ENCODE results near the gene AP1G2. TPM values are rescaled to one million over a fixed set of nuclear protein-coding genes. Genes with fewer than 3 reads are reported as not detected.
"Not testable (repeated sequence)": the region's sequence is repeated elsewhere in the genome, so short reads cannot be mapped to it uniquely, and the experiment has no call there.

Gene AP1G2
- total and polyA plus RNA-seq, 2 of the 13 experiments (the other 11 are each of a cell fraction or from before 2014, with no cell fraction given) = 96.9 to 611 TPM

DNA sequence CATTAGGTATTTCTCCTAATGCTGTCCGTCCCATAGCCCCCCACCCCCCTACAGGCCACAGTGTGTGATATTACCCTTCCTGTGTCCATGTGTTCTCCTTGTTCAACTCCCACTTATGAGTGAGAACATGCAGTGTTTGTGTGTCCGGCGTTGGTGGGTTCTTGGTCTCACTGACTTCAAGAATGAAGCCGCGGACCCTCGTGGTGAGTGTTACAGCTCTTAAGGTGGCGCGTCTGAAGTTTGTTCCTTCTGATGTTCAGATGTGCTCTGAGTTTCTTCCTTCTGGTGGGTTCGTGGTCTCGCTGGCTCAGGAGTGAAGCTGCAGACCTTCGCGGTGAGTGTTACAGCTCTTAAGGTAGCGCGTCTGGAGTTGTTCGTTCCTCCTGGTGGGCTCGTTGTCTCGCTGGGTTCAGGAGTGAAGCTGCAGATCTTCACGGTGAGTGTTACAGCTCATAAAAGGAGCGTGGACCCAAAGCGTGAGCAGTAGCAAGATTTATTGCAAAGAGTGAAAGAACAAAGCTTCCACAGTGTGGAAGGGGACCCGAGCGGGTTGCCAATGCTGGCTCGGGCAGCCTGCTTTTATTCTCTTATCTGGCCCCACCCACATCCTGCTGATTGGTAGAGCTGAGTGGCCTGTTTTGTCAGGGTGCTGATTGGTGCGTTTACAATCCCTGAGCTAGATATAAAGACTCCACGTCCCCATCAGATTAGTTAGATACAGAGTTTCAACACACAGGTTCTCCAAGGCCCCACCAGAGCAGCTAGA, 16.4 kb upstream of the AP1G2 start (continued):
- TF ChIP-seq, protein P1, sequence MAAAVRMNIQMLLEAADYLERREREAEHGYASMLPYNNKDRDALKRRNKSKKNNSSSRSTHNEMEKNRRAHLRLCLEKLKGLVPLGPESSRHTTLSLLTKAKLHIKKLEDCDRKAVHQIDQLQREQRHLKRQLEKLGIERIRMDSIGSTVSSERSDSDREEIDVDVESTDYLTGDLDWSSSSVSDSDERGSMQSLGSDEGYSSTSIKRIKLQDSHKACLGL (CRISPR knock-in tag; IDR thresholded peaks at IDR 0.05) = 0 out of 2 replicates have a peak, but pooled peaks have one; percentile 23
- TF ChIP-seq, protein P2, sequence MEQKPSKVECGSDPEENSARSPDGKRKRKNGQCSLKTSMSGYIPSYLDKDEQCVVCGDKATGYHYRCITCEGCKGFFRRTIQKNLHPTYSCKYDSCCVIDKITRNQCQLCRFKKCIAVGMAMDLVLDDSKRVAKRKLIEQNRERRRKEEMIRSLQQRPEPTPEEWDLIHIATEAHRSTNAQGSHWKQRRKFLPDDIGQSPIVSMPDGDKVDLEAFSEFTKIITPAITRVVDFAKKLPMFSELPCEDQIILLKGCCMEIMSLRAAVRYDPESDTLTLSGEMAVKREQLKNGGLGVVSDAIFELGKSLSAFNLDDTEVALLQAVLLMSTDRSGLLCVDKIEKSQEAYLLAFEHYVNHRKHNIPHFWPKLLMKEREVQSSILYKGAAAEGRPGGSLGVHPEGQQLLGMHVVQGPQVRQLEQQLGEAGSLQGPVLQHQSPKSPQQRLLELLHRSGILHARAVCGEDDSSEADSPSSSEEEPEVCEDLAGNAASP (CRISPR knock-in tag; IDR thresholded peaks at IDR 0.05; ENCODE audit: borderline replicate concordance) = peak; percentile 63
- TF ChIP-seq JUN (CRISPR knock-in tag; IDR thresholded peaks at IDR 0.05) = peak; percentile 71; the same call in 1 of the 2 replicates
- TF ChIP-seq STAT5B (CRISPR knock-in tag; IDR thresholded peaks at IDR 0.05) = peak; percentile 98
- TF ChIP-seq, protein P3, sequence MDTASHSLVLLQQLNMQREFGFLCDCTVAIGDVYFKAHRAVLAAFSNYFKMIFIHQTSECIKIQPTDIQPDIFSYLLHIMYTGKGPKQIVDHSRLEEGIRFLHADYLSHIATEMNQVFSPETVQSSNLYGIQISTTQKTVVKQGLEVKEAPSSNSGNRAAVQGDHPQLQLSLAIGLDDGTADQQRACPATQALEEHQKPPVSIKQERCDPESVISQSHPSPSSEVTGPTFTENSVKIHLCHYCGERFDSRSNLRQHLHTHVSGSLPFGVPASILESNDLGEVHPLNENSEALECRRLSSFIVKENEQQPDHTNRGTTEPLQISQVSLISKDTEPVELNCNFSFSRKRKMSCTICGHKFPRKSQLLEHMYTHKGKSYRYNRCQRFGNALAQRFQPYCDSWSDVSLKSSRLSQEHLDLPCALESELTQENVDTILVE (CRISPR knock-in tag; IDR thresholded peaks at IDR 0.05) = peak; percentile 48; the same call in 1 of the 2 replicates
- TF ChIP-seq ZNF724P (CRISPR knock-in tag; IDR thresholded peaks at IDR 0.05; ENCODE audit: borderline replicate concordance) = peak; percentile 90; the same call in 1 of the 2 replicates
- TF ChIP-seq PITX1 (CRISPR knock-in tag; IDR thresholded peaks at IDR 0.05) = peak; percentile 10; the same call in 1 of the 2 replicates
- peak; percentile 73 for TF ChIP-seq PHF21A (CRISPR knock-in tag; IDR thresholded peaks at IDR 0.05)
- TF ChIP-seq ZNF891 (CRISPR knock-in tag; IDR thresholded peaks at IDR 0.05) = peak; percentile 82; the same call in 1 of the 2 replicates
- peak; percentile 47; the same call in 1 of the 2 replicates for TF ChIP-seq ZNF34 (CRISPR knock-in tag; IDR thresholded peaks at IDR 0.05; ENCODE audit: borderline replicate concordance)
- peak; percentile 99 for TF ChIP-seq ZBTB7A (CRISPR knock-in tag; IDR thresholded peaks at IDR 0.05)
- TF ChIP-seq, protein P4, sequence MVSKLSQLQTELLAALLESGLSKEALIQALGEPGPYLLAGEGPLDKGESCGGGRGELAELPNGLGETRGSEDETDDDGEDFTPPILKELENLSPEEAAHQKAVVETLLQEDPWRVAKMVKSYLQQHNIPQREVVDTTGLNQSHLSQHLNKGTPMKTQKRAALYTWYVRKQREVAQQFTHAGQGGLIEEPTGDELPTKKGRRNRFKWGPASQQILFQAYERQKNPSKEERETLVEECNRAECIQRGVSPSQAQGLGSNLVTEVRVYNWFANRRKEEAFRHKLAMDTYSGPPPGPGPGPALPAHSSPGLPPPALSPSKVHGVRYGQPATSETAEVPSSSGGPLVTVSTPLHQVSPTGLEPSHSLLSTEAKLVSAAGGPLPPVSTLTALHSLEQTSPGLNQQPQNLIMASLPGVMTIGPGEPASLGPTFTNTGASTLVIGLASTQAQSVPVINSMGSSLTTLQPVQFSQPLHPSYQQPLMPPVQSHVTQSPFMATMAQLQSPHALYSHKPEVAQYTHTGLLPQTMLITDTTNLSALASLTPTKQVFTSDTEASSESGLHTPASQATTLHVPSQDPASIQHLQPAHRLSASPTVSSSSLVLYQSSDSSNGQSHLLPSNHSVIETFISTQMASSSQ (IDR thresholded peaks at IDR 0.05; ENCODE audit: low read depth) = not testable (repeated sequence)
- TF ChIP-seq, protein P4 (CRISPR knock-in tag; IDR thresholded peaks at IDR 0.05; ENCODE audit: borderline replicate concordance) = peak; percentile 86; the same call in 1 of the 2 replicates
- peak; percentile 97; the same call in 1 of the 2 replicates for TF ChIP-seq ZNF782 (CRISPR knock-in tag; IDR thresholded peaks at IDR 0.05; ENCODE audit: borderline replicate concordance)
- peak; percentile 97 for TF ChIP-seq ZNF607 (CRISPR knock-in tag; IDR thresholded peaks at IDR 0.05; ENCODE audit: borderline replicate concordance)
- TF ChIP-seq, protein P5, sequence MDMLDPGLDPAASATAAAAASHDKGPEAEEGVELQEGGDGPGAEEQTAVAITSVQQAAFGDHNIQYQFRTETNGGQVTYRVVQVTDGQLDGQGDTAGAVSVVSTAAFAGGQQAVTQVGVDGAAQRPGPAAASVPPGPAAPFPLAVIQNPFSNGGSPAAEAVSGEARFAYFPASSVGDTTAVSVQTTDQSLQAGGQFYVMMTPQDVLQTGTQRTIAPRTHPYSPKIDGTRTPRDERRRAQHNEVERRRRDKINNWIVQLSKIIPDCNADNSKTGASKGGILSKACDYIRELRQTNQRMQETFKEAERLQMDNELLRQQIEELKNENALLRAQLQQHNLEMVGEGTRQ (IDR thresholded peaks at IDR 0.05; ENCODE audit: low read depth, low read length) = 0 out of 2 replicates have a peak, but pooled peaks have one; percentile 6
- TF ChIP-seq, protein P5 (CRISPR knock-in tag; IDR thresholded peaks at IDR 0.05; ENCODE audit: borderline replicate concordance) = not testable (repeated sequence)
- TF ChIP-seq HOXA7 (CRISPR knock-in tag; IDR thresholded peaks at IDR 0.05) = peak; percentile 99
- peak; percentile 99 for TF ChIP-seq CBX1 (IDR thresholded peaks at IDR 0.05; ENCODE audit: low read depth)
- peak; percentile 83; the same call in 1 of the 2 replicates for TF ChIP-seq ARNTL (CRISPR knock-in tag; IDR thresholded peaks at IDR 0.05)
